NCI-H2107 treated with DMSO at 0.1 percent for 48 hours (cell line): Measurements from ENCODE around the gene ZSWIM5.
"Not testable (repeated sequence)": the region's sequence is repeated elsewhere in the genome, so short reads cannot be mapped to it uniquely, and the experiment has no call there.

Experiments used
- DNase-seq: peaks from one replicate; lab custom pipeline; 2025; ENCODE audit not compliant: unreplicated experiment; lab: John Stamatoyannopoulos, UW

ZSWIM5 gene

GRCh38 chr1:45205011-45205909 is 1.1 kb downstream of the ZSWIM5 start:
- peak; percentile 54 for DNase-seq

GRCh38 chr1:45200906-45201500 is 5.4 kb downstream of the ZSWIM5 start:
- no peak for DNase-seq

- no peak for DNase-seq
Observed at GRCh38 chr1:45200435-45200834, 6.0 kb downstream of the ZSWIM5 start.

GRCh38 chr1:45198185-45198584 is 8.2 kb downstream of the ZSWIM5 start:
- DNase-seq: no peak

- DNase-seq: no peak
Observed at GRCh38 chr1:45196863-45197262, 9.5 kb downstream of the ZSWIM5 start.

GRCh38 chr1:45191418-45191783 is 15.0 kb downstream of the ZSWIM5 start:
- no peak for DNase-seq

- no peak for DNase-seq
Observed at GRCh38 chr1:45187725-45188124, 18.7 kb downstream of the ZSWIM5 start.

GRCh38 chr1:45179918-45180519 is 26.4 kb downstream of the ZSWIM5 start:
- not testable (repeated sequence) for DNase-seq

GRCh38 chr1:45177452-45177851 is 29.0 kb downstream of the ZSWIM5 start:
- DNase-seq: no peak

- DNase-seq: no peak
Observed at GRCh38 chr1:45172764-45173163, 33.6 kb downstream of the ZSWIM5 start.

- no peak for DNase-seq
Observed at GRCh38 chr1:45172005-45172404, 34.4 kb downstream of the ZSWIM5 start.

GRCh38 chr1:45171575-45171974 is 34.8 kb downstream of the ZSWIM5 start:
- DNase-seq: no peak

GRCh38 chr1:45170151-45170742 is 36.2 kb downstream of the ZSWIM5 start:
- no peak for DNase-seq

- not testable (repeated sequence) for DNase-seq
Observed at GRCh38 chr1:45167947-45168346, 38.5 kb downstream of the ZSWIM5 start.

GRCh38 chr1:45164307-45164706 is 42.1 kb downstream of the ZSWIM5 start:
- DNase-seq: not testable (repeated sequence)

GRCh38 chr1:45163111-45163510 is 43.3 kb downstream of the ZSWIM5 start:
- not testable (repeated sequence) for DNase-seq

GRCh38 chr1:45162041-45163035 is 44.1 kb downstream of the ZSWIM5 start:
- DNase-seq: not testable (repeated sequence)

- no peak for DNase-seq
Observed at GRCh38 chr1:45155957-45156356, 50.4 kb downstream of the ZSWIM5 start.

- DNase-seq: no peak
Observed at GRCh38 chr1:45155423-45155822, 51.0 kb downstream of the ZSWIM5 start.

- DNase-seq: no peak
Observed at GRCh38 chr1:45152126-45152525, 54.3 kb downstream of the ZSWIM5 start.
